Measurements from ENCODE around the gene CNGB1. TPM values are rescaled to one million over a fixed set of nuclear protein-coding genes. Genes with fewer than 3 reads are reported as not detected.

CNGB1 gene
- total and polyA plus RNA-seq, 2 of the 13 experiments (the other 11 are each of a cell fraction or from before 2014, with no cell fraction given), result 0.02 to 0.15 TPM

- TF ChIP-seq CTCF (CRISPR knock-in tag; IDR thresholded peaks at IDR 0.05) (peak; percentile 73), STAG1 (CRISPR knock-in tag; IDR thresholded peaks at IDR 0.05) (peak; percentile 64), SRSF9 (IDR thresholded peaks at IDR 0.05; ENCODE audit: borderline replicate concordance, insufficient read depth, low read depth, low read length, poor library complexity, severe bottlenecking) (no peak), REPIN1 (CRISPR knock-in tag; IDR thresholded peaks at IDR 0.05; ENCODE audit: borderline replicate concordance, low read depth) (0 out of 2 replicates have a peak, but pooled peaks have one; percentile 17), ZNF687 (CRISPR knock-in tag; IDR thresholded peaks at IDR 0.05) (peak; percentile 37; the same call in 1 of the 2 replicates), ZNF101 (CRISPR knock-in tag; IDR thresholded peaks at IDR 0.05; ENCODE audit: borderline replicate concordance, low read depth) (no peak), HNF4A (CRISPR knock-in tag; IDR thresholded peaks at IDR 0.05) (no peak), KDM2A (CRISPR knock-in tag; IDR thresholded peaks at IDR 0.05; ENCODE audit: borderline replicate concordance, low read depth) (peak; percentile 20; the same call in 1 of the 2 replicates), EEA1 (CRISPR knock-in tag; IDR thresholded peaks at IDR 0.05; ENCODE audit: borderline replicate concordance) (no peak), YY1 (IDR thresholded peaks at IDR 0.05; ENCODE audit: insufficient read depth, insufficient replicate concordance, low read depth, low read length) (no peak)
These were observed 64.3 kb downstream of the CNGB1 start (continued) for GRCh38 chr16:57906382-57907316.

Measured in HepG2 (cell line).